Karpas-422 (cell line): ENCODE data around the gene USH2A. TPM values are rescaled to one million over a fixed set of nuclear protein-coding genes. Genes with fewer than 3 reads are reported as not detected.

Experiments used
- DNase-seq: peaks from one replicate; pipeline ENCODE4 v3.0.0-alpha.2; 2015
- H2AFZ ChIP-seq: fragments of 200-600 bp; sonication (generic); 2 replicates; pipeline ENCODE4 v1.6.1; 2014; ENCODE audit warnings: antibody characterized with exemption, low read length, mixed read lengths
- H3K27ac ChIP-seq: fragments of 200-600 bp; sonication (generic); 2 replicates; pipeline ENCODE4 v1.5.1; 2014; ENCODE audit warnings: mild to moderate bottlenecking, low read length, moderate library complexity
- H3K27me3 ChIP-seq: fragments of 200-600 bp; sonication (generic); 2 replicates; pipeline ENCODE4 v1.6.1; 2014; ENCODE audit warnings: low read length, mixed read lengths
- H3K36me3 ChIP-seq: fragments of 200-600 bp; sonication (generic); 2 replicates; pipeline ENCODE4 v1.6.1; 2014; ENCODE audit warnings: low read length, mixed read lengths; ENCODE audit not compliant: insufficient read depth
- H3K4me1 ChIP-seq: fragments of 200-600 bp; sonication (generic); 2 replicates; pipeline ENCODE4 v1.6.1; 2014; ENCODE audit warnings: mild to moderate bottlenecking, low read length, mixed read lengths
- H3K4me2 ChIP-seq: fragments of 200-600 bp; sonication (generic); 2 replicates; pipeline ENCODE4 v1.6.1; 2014; ENCODE audit warnings: low read length, low read depth, mild to moderate bottlenecking; ENCODE audit not compliant: poor library complexity, severe bottlenecking
- H3K4me3 ChIP-seq: fragments of 200-600 bp; sonication (generic); 2 replicates; pipeline ENCODE4 v1.5.1; 2014; ENCODE audit warnings: mild to moderate bottlenecking, antibody characterized with exemption, low read length, mixed read lengths
- H3K79me2 ChIP-seq: fragments of 200-600 bp; sonication (generic); 2 replicates; pipeline ENCODE4 v1.6.1; 2014; ENCODE audit warnings: mild to moderate bottlenecking, low read length, mixed read lengths
- H3K9ac ChIP-seq: fragments of 200-600 bp; sonication (generic); 2 replicates; pipeline ENCODE4 v1.6.0; 2014; ENCODE audit warnings: low read length
- H3K9me2 ChIP-seq: fragments of 200-600 bp; sonication (generic), shearing (Covaris generic); replicated peaks from 2 replicates; pipeline ENCODE4 v1.6.0; 2014; ENCODE audit warnings: mild to moderate bottlenecking, low read length, moderate library complexity; ENCODE audit not compliant: insufficient read depth
- H3K9me3 ChIP-seq: fragments of 300-700, 200-600 bp; sonication (generic); 2 replicates; pipeline ENCODE4 v1.6.1; 2014; ENCODE audit warnings: low read length, mixed read lengths
- H4K20me1 ChIP-seq: fragments of 200-600 bp; sonication (generic); 2 replicates; pipeline ENCODE4 v1.6.1; 2014; ENCODE audit warnings: mild to moderate bottlenecking, antibody characterized with exemption, low read length, low read depth; ENCODE audit not compliant: insufficient read depth
- total RNA-seq: library from RNA; depleted of rRNA; stranded (reverse); fragments of >200 nt; shearing (Covaris generic); gene quantifications from 2 replicates; pipeline ENCODE4 v1.2.3, GENCODE V29; 2014; ENCODE audit warnings: low replicate concordance

USH2A gene
- total RNA-seq, 1 experiment from 2014 or later, result not detected

DNA sequence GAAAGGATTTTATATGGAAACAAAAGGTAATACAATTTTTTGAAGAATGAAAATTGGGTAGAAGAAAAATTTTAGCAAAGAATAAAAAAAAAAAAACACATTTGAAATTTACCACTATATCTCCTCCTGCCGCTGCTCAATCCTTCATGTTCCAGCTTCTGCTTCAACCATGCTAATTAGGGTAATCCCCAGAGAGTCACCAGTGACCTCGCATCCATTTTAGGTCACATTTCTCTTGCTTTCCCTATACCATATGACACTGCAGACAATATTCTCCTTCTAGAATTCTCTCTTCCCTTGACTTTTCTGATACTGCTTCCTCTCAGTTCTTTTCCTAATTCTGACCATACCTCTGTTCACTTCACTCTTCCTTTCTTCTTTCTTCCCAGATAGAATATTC lies 237.1 kb downstream of the USH2A start:
- H3K36me3 ChIP-seq, result no peaks in the 10 kb centered on the region
- H3K9me3 ChIP-seq, result no peaks in the 10 kb centered on the region
- no peak for DNase-seq
- H3K4me3 ChIP-seq, result no peak overlapping the region
- no peaks in the 10 kb centered on the region for H3K27me3 ChIP-seq
- H4K20me1 ChIP-seq, result no peaks in the 10 kb centered on the region
- no peak overlapping the region for H3K4me2 ChIP-seq
- no peaks in the 10 kb centered on the region for H3K9me2 ChIP-seq
- no peak overlapping the region for H3K27ac ChIP-seq
- no peaks in the 10 kb centered on the region for H3K4me1 ChIP-seq
- H3K9ac ChIP-seq, result no peak overlapping the region
- H3K79me2 ChIP-seq, result no peaks in the 10 kb centered on the region
- H2AFZ ChIP-seq, result no peak overlapping the region

DNA sequence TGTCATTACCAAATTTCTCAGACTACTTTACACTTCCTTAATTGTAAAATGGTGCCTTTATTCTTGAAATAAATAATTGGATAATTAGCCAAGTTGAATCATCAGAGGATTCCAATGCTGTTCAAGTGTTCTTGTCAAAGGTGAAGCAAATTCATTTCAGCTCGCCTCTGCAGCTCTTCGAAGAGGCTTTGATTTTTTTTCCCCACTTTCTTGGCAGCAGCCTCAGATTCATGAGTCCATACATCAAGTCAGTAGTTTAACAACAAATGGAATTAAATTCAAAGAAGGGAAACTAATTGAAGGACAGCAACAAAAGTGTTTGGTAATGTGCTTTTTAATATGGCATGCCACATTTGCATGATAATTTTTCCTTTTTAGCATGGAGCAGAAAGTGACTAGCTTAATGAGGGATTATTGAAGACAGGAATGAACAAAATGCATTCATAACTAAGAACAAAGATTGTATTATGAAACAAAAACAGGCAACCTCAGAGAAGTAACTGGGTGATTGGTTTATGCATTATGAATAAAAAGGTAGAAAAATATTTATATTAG lies 239.0 kb downstream of the USH2A start:
- H3K4me1 ChIP-seq, result no peaks in the 10 kb centered on the region
- H2AFZ ChIP-seq, result no peak overlapping the region
- H3K9me3 ChIP-seq, result no peaks in the 10 kb centered on the region
- H3K27me3 ChIP-seq, result no peaks in the 10 kb centered on the region
- no peaks in the 10 kb centered on the region for H3K9me2 ChIP-seq
- H3K4me2 ChIP-seq, result no peak overlapping the region
- H3K27ac ChIP-seq, result no peak overlapping the region
- H3K79me2 ChIP-seq, result no peaks in the 10 kb centered on the region
- no peak overlapping the region for H3K4me3 ChIP-seq
- no peaks in the 10 kb centered on the region for H4K20me1 ChIP-seq
- H3K36me3 ChIP-seq, result no peaks in the 10 kb centered on the region
- no peak for DNase-seq
- no peak overlapping the region for H3K9ac ChIP-seq

DNA sequence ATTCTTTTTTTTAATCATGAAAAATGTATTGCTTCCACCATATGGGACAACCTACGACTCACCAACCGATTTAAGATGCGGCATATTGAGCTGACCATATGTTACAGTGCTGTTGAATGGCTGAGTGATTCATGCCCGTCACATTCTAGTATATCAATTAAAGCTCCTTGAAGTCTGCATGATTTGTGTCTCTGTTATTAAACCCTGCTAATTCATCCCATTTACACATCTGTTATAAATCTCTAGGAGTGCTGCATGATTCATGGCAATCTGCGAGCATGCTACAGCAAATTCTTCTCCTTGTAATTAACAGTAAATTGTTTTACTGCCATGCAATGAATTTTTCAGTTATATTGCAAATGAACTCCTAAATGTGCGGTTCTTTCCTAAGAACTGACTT lies 239.8 kb downstream of the USH2A start:
- H3K4me3 ChIP-seq, result no peak overlapping the region
- no peaks in the 10 kb centered on the region for H3K9me2 ChIP-seq
- H3K9me3 ChIP-seq, result no peaks in the 10 kb centered on the region
- H3K36me3 ChIP-seq, result no peaks in the 10 kb centered on the region
- no peak for DNase-seq
- no peaks in the 10 kb centered on the region for H3K27me3 ChIP-seq
- H3K4me2 ChIP-seq, result no peak overlapping the region
- H3K4me1 ChIP-seq, result no peaks in the 10 kb centered on the region
- no peak overlapping the region for H2AFZ ChIP-seq
- H3K27ac ChIP-seq, result no peak overlapping the region
- no peak overlapping the region for H3K9ac ChIP-seq
- H4K20me1 ChIP-seq, result no peaks in the 10 kb centered on the region
- H3K79me2 ChIP-seq, result no peaks in the 10 kb centered on the region

DNA sequence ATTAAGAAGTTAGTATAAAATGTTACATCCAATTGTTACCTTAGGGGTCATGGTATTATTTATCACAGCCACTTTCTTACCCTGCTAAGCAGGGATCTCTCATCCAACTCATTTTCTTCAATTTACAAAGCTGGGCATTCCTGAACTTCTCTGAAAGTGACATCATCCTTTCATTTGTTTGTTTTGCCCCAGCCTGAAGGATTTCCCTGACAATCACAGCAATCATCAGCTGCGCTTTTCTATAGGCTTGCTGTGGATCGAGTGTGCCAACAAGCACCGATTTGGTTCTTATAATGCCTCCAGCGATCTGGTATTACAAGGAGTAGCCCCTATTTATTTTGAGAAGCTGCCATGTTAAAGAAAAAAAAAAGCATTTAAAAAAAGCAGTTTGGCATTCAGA lies 240.2 kb downstream of the USH2A start:
- Histone ChIP-seq H4K20me1 (no peaks in the 10 kb centered on the region), H3K9me3 (no peaks in the 10 kb centered on the region), H3K27ac (no peak overlapping the region), H3K9ac (no peak overlapping the region), H3K36me3 (no peaks in the 10 kb centered on the region), H2AFZ (no peak overlapping the region), H3K4me1 (no peaks in the 10 kb centered on the region), H3K79me2 (no peaks in the 10 kb centered on the region), H3K4me3 (no peak overlapping the region), H3K9me2 (no peaks in the 10 kb centered on the region), H3K27me3 (no peaks in the 10 kb centered on the region), H3K4me2 (no peak overlapping the region)
- no peak for DNase-seq

DNA sequence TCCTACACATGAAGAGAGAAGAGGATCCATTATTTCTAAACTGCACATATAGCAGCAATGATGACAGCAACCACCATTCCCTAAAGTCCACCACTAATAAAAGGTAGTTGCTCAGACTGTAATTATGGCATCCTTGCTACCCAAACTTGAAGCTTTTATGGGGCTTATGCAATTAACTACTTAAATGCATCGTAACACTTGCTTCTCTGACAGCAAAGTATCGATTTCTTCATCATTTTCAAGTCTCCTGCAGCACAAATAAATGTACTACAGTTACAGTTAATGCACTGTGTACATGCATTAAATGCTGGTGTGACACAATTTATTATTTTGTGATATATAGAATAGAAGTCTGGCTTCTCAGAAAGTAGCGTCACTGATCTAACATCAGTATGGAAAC lies 241.7 kb downstream of the USH2A start:
- Histone ChIP-seq H4K20me1 (no peaks in the 10 kb centered on the region), H3K4me3 (no peak overlapping the region), H3K4me1 (no peaks in the 10 kb centered on the region), H2AFZ (no peak overlapping the region), H3K4me2 (no peak overlapping the region), H3K9ac (no peak overlapping the region), H3K9me2 (no peaks in the 10 kb centered on the region), H3K27ac (no peak overlapping the region), H3K36me3 (no peaks in the 10 kb centered on the region), H3K27me3 (no peaks in the 10 kb centered on the region), H3K9me3 (no peaks in the 10 kb centered on the region), H3K79me2 (no peaks in the 10 kb centered on the region)
- DNase-seq, result no peak

DNA sequence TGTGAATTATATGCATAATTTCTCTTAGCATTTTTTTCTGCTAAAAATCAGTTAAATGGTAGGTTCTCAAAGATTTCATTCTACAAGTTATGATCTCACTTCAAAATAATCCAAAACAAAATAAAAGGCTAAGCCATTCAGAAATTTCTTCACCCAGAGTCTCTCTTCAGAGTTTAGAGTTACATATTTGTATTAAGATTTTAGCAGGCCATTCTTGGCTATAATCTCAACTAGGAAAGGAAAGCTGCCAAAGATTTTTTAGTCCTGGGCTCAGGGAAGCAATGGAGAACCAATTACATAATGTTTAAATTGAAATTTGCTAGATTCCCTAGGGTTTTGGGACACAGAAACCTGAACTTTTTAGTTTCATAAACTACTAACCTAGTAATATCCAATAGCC lies 245.0 kb downstream of the USH2A start:
- no peak overlapping the region for H3K4me3 ChIP-seq
- no peaks in the 10 kb centered on the region for H3K27me3 ChIP-seq
- no peak for DNase-seq
- H3K79me2 ChIP-seq, result no peaks in the 10 kb centered on the region
- H3K4me1 ChIP-seq, result no peaks in the 10 kb centered on the region
- H3K4me2 ChIP-seq, result no peak overlapping the region
- H3K9ac ChIP-seq, result no peak overlapping the region
- H4K20me1 ChIP-seq, result no peaks in the 10 kb centered on the region
- H3K9me2 ChIP-seq, result no peaks in the 10 kb centered on the region
- H2AFZ ChIP-seq, result no peak overlapping the region
- H3K36me3 ChIP-seq, result no peaks in the 10 kb centered on the region
- H3K27ac ChIP-seq, result no peak overlapping the region
- no peaks in the 10 kb centered on the region for H3K9me3 ChIP-seq

DNA sequence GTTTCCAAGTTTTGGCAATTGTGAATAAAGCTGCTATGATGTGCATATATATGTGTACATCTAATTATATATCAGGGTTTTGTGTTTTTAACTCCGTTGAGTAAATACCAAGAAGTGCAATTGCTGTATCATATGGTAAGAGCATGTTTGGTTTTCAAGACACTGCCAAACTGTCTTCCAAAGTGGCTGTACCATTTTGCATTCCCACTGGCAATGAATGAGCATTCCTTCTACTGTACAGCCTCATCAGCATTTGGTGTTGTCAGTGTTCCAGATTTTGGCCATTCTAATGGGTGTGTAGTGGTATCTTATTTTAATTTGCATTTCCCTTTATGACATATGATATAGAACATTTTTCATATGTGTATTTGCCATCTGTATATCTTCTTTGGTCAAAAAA lies 246.3 kb downstream of the USH2A start:
- DNase-seq, result no peak
- no peak overlapping the region for H2AFZ ChIP-seq

DNA sequence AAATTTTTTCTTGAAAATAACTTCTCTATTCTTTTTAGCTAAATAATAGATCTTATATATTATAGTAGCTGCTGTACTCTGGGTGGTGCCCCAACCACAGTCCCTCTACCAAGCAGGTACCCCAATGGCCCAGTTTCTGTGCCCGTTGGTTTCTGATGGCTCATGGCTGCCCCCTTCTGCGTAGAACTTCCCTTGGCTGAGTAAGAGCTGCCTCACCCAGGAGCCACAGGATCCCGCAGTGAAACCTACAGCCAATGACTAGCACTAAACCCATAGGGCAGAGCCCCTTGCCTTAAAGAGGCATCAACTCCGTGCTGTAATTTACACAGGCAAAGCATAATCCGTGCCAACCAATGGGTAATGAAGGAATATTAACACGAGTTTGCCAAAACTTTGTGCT lies 247.5 kb downstream of the USH2A start:
- H3K4me1 ChIP-seq, result no peaks in the 10 kb centered on the region

More for the DNA sequence above, 246.3 kb downstream of the USH2A start:
- no peak overlapping the region for H3K9ac ChIP-seq
- H3K4me1 ChIP-seq, result no peaks in the 10 kb centered on the region
- H3K36me3 ChIP-seq, result no peaks in the 10 kb centered on the region
- no peak overlapping the region for H3K4me3 ChIP-seq
- H3K9me3 ChIP-seq, result no peaks in the 10 kb centered on the region
- H4K20me1 ChIP-seq, result no peaks in the 10 kb centered on the region
- no peaks in the 10 kb centered on the region for H3K9me2 ChIP-seq
- no peak overlapping the region for H3K4me2 ChIP-seq
- no peak overlapping the region for H3K27ac ChIP-seq
- no peaks in the 10 kb centered on the region for H3K79me2 ChIP-seq
- H3K27me3 ChIP-seq, result no peaks in the 10 kb centered on the region

More for the DNA sequence above, 247.5 kb downstream of the USH2A start:
- no peak overlapping the region for H3K9ac ChIP-seq
- no peak for DNase-seq
- H3K4me3 ChIP-seq, result no peak overlapping the region
- no peaks in the 10 kb centered on the region for H3K9me3 ChIP-seq
- no peaks in the 10 kb centered on the region for H3K79me2 ChIP-seq
- H3K9me2 ChIP-seq, result no peaks in the 10 kb centered on the region
- H4K20me1 ChIP-seq, result no peaks in the 10 kb centered on the region
- no peak overlapping the region for H3K4me2 ChIP-seq
- H3K36me3 ChIP-seq, result no peaks in the 10 kb centered on the region
- H3K27me3 ChIP-seq, result no peaks in the 10 kb centered on the region
- H3K27ac ChIP-seq, result no peak overlapping the region
- H2AFZ ChIP-seq, result no peak overlapping the region
